HTERT RPE-1 (cell line): Measurements from ENCODE around the gene SFI1.
"Not testable (repeated sequence)": the region's sequence is repeated elsewhere in the genome, so short reads cannot be mapped to it uniquely, and the experiment has no call there.

ENCODE experiments used
- in situ Hi-C: fragments of 300-500 bp; cut with MboI; formaldehyde crosslinking; loops from 4 replicates; pipeline ENCODE4 v1.14.3; 2020; ENCODE audit warnings: low sequenced_read_pairs

SFI1 gene

DNA sequence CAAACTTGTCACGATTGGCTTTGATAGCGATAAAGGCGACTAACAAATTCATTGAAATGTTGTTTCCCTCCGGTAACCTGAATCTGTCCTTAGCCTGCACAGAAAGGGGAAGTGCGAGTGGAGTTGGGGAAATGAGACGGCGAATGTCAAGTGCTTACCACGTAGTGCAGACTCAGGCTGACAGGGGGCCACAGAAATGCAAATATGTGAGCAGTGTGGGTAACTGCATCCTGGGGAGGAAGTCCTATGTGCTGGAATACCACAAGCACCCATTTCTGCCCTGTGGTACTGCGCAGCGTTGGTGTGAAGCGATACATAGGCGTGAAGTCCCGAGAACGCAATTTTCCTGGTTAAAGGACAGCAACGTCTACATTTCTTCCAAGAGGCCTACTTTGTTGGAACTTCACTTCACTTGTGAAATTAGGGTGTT is 5.8 kb upstream of the SFI1 start:
- in situ Hi-C loops = no loop called here

- in situ Hi-C loops = no loop called here
Observed at GRCh38 chr22:31491218-31491962, 4.9 kb upstream of the SFI1 start.

GRCh38 chr22:31492151-31492550 is 4.2 kb upstream of the SFI1 start:
- in situ Hi-C loops = no loop called here

DNA sequence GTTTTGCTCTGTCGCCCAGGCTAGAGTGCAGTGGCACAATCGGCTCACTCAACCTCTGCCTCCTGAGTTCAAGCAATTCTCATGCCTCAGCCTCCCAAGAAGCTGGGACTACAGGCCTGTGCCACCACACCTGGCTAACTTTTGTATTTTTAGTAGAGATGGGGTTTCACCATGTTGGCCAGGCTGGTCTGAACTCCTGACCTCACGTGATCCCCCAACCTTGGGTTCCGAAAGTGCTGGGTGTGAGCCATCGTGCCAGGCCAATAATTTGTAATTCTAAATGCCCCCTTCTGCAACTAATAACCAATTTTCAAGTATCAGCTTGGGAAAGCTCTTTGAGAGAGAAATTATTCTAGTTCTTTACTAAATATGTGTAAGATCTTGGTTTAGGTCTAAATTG is 3.0 kb upstream of the SFI1 start:
- in situ Hi-C loops = not testable (repeated sequence)

DNA sequence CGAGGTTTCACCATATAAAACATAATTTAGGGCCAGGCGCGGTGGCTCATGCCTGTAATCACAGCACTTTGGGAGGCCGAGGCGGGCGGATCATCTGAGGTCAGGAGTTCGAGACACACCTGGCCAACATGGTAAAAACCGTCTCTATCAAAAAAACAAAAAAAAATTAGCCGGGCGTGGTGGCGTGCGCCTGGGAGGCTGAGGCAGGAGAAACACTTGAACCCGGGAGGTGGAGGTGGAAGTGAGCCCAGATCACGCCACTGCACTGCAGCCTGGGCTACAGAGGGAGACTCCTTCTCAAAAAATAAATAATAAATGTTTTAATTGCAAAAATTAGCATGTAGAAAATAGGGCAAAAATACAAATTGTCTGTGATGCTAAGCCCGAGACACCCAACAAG is 993 bp upstream of the SFI1 start:
- in situ Hi-C loops = no loop called here

- in situ Hi-C loops = no loop called here
Observed at GRCh38 chr22:31496735-31497146, 405 bp downstream of the SFI1 start.

DNA sequence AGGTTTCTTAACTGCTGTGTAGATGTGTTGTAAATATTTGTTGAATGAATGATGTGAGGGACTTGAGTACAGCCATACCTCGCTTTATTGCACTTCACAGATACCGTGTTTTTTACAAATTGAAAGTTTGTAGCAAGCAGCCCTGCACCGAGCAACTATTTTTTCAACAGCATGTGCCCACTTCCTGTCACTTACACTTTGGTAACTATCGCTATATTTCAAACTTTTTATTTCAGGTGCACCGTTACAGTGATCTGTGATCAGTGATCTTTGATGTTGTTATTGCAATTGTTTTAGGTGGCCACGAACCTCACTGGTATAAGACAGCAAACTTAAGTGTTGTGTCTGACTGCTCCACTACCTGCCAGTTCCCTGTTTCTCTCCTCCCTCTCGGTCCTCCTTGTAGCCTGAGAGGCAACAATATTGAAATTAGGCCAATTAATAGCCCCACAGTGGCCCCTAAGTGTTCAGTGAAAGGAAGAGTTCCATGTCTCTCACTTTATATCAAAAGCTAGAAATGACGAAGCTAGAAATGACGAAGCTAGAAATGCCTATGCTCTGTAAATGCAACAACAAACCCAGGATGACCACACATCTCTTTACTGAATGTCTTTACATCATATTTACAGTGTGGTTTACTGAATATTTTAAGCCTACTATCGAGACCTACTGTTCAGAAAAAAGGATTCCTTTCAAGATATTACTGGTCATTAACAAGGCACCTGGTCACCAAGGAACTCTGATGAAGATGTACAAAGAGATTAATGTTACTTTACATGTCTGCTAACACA is 1.0 kb downstream of the SFI1 start:
- in situ Hi-C loops = no loop called here

- in situ Hi-C loops = no loop called here
Observed at GRCh38 chr22:31501738-31502137, 5.4 kb downstream of the SFI1 start.

DNA sequence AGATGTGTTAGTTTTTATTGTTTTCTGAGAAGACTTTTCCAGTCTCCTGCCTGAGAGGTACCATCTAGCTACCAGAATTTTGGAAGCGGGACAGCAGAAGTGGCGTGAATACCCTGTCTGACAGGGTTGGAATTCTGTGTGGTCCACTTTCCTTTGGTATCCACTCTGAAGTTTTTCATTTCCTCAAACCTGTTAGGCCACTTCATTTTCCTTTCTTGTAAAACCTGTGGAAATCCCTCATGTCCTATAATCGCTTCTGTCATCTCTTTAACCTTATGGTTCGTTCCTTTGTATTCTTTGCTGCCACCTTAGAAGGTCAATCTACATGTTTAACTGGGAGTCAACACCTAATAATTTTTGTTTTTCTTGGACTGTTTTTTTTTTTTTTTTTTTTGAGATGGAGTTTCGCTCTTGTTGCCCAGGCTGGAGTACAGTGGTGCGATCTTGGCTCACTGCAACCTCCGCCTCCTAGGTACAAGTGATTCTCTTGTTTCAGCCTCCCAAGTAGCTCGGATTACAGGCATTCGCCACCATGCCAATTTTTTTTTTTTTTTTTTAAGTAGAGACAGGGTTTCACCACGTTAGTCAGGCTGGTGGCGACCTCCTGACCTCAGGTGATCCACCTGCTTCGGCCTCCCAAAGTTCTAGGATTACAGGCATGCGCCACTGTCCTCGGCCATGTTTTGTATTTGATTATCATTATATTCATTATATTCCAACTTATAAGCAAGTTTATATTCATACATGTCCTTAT is 7.1 kb downstream of the SFI1 start:
- in situ Hi-C loops = no loop called here

GRCh38 chr22:31504282-31504681 is 7.9 kb downstream of the SFI1 start:
- in situ Hi-C loops = no loop called here

- in situ Hi-C loops = not testable (repeated sequence)
Observed at GRCh38 chr22:31507517-31507916, 11.2 kb downstream of the SFI1 start.

GRCh38 chr22:31508536-31508935 is 12.2 kb downstream of the SFI1 start:
- in situ Hi-C loops = no loop called here

- in situ Hi-C loops = no loop called here
Observed at GRCh38 chr22:31509061-31509762, 12.9 kb downstream of the SFI1 start.

DNA sequence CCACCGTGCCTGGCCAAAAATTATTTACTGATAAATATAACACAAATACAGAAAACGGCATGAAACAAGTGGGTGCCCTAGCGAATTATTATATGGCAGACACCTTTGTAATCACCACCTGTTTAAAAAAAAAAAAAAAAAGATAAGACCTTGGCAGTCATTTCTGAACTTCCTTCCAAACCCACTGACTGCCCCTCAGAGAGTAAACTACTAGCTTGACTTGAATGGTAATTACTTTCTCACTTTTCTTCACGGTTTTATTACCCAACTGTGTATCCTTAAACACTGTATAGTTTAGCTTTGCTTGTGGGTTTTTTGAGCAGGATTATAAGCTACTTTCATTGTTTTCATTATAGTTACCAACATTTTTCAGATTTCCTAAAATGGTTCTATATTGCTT is 23.7 kb downstream of the SFI1 start:
- in situ Hi-C loops = no loop called here

GRCh38 chr22:31524132-31524531 is 27.8 kb downstream of the SFI1 start:
- in situ Hi-C loops = not testable (repeated sequence)

DNA sequence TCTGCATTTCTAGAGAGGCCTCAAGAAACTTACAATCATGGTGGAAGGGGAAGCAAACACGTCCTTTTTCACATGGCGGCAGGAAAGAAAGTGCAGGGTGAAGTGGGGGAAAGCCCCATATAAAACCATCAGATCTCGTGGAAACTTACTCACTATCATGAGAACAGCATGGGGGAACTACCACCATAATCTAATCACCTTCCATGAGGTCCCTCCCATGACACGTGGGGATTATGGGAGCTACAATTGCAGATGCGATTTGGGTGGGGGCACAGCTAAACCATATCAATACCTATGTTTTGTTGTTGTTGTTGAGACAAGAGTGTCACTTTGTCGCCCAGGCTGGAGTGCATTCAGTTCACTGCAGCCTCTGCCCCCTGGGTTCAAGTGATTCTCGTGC is 29.9 kb downstream of the SFI1 start:
- in situ Hi-C loops = no loop called here

DNA sequence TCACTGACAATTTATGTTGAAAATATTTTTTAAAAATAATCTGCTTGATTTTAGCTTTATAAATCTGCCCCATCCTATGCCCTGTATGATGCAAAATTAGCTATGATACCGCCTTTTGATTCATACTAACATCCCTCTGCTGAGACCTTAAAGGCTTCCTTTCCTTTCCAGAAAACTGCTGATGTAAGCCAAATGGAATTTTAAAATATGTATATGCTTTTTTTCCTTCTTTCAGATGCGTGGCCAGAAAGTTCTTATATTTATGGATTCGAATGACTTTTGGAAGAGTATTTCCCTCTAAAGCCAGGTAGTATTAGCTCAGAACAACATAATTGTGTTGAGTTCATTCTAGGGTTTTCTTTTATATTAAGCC is 34.5 kb downstream of the SFI1 start:
- in situ Hi-C loops = no loop called here

GRCh38 chr22:31532060-31532459 is 35.7 kb downstream of the SFI1 start:
- in situ Hi-C loops = no loop called here

- in situ Hi-C loops = no loop called here
Observed at GRCh38 chr22:31533374-31533773, 37.0 kb downstream of the SFI1 start.

DNA sequence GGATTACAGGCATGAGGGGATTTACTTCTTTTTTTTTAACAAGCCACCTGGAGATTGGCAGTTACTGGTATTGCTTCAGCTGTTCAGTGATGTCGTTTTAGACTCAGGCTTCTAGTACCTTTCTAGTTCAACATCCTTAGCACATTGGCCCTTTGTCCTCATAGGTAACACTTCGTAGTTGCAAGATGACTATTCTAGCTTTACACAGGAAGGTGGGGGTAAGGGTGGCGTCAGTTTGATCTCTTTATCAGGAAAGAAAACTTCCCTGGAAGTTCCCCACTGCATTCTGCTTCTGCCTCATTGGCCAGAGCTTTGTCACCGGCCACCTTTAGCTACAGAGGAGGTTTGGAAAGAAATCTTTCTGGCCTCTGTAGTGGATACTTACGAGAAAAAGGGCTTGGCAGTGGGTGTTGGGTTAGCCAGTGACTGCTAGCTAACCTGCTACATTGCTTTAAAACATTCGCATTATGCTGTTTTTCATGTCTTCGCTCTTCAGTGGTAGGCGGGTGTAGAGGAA is 40.7 kb downstream of the SFI1 start:
- in situ Hi-C loops = no loop called here

- in situ Hi-C loops = no loop called here
Observed at GRCh38 chr22:31538815-31539214, 42.5 kb downstream of the SFI1 start.
